ENCODE data around the gene RYR2.
"Not testable (repeated sequence)": the region's sequence is repeated elsewhere in the genome, so short reads cannot be mapped to it uniquely, and the experiment has no call there.

Gene RYR2

DNA sequence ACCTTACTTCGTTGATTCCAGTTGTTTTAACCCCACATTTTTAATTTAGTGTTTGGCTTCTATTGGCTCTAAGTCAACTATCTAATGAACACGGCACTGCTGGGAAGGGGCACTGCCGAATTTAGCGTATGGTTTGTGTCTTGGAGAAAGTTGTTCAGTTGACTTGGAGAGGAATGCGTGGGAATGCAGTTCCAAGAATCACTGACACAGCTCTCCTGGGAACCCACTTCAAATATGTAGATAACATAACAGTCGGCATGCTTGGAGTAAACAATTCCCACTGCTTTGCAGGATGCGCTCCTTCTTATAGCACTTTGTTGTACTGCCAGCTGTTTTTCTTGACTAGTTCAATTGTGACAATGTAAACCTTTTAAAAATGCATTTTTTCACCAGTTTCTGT lies 104.3 kb downstream of the RYR2 start:
- no peak for DNase-seq (ENCODE audit: low read depth)

DNA sequence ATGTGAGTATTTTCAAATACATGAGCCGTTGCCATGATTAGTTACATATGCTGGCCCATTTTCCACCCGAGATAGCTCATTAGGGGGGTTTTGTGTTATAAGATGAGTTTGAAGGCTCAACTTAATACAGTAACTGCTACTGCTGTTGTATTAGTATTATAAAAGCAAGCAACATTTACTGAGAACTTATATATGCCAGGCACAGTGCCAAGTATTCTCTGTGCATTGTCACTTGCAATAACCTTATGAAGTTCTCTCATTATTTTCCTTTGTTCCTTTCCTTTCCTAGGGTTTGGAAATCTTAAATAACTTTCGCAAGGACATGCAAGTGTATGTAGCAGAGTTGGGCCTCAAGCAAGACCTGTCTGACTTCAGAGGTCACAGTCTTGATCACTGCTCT lies 107.9 kb downstream of the RYR2 start:
- DNase-seq (ENCODE audit: low read depth): no peak

DNA sequence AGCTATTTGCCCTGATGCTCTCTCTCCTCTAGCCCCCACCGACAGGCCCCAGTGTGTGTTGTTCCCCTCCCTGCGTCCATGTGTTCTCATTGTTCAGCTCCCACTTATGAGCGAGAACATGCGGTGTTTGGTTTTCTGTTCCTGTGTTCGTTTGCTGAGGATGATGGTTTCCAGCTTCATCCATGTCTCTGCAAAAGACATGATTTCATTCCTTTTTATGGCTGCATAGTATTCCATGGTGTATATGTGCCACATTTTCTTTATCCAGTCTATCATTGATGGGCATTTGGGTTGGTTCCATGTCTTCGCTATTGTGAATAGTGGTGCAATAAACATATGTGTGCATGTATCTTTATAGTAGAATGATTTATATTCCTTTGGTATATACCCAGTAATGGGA lies 110.0 kb downstream of the RYR2 start:
- DNase-seq (ENCODE audit: low read depth): not testable (repeated sequence)

DNA sequence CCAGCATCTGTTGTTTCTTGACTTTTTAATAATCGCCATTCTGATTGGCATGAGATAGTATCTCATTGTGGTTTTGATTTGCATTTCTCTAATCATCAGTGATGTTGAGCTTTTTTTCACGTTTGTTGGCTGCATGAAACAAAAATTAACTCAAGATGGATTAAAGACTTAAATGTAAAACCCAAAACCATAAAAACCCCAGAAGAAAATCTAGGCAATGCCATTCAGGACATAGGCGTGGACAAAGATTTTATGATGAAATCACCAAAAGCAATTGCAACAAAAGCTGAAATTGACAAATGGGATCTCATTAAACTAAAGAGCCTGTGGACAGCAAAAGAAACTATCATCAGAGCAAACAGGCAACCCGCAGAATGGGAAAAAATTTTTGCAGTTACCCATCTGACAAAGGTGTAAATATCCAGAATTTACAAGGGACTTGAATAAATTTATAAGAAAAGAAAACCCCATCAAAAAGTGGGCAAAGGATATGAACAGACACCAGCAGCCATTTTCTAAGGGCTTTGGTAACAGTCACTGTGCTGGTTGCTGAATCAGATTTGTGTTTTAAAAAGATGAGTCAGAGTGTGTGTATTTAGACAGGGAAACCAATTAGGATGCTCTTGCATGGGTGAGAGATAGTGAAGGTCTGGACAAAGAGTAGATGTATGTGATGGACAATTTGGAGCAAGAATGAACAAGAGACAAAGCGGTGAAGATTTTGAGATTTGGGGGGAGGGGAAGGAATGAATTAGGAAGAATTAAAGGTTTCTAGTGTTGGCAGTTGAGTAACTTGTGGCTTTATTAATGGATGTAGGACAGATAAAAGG lies 110.7 kb downstream of the RYR2 start:
- no peak for DNase-seq (ENCODE audit: low read depth)

DNA sequence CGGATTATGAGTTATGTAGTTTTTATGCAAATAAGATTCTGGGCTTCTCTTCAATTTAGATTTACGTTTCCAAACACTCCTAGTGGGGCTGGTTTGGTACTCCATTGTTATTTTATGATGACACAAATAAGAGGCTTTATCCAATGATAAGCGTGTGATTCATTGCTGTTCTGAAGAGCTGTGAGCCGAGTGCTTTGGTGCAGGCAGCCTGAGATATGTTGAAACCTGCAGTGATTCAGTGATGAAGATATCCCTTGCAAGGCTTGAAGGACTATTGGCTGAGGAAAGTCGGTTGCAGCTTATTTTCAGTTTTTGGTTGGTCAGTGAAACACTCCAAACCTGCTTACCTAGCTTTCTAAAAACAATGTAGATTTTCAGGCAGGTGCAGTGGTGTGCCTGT lies 112.2 kb downstream of the RYR2 start:
- DNase-seq (ENCODE audit: low read depth): no peak

DNA sequence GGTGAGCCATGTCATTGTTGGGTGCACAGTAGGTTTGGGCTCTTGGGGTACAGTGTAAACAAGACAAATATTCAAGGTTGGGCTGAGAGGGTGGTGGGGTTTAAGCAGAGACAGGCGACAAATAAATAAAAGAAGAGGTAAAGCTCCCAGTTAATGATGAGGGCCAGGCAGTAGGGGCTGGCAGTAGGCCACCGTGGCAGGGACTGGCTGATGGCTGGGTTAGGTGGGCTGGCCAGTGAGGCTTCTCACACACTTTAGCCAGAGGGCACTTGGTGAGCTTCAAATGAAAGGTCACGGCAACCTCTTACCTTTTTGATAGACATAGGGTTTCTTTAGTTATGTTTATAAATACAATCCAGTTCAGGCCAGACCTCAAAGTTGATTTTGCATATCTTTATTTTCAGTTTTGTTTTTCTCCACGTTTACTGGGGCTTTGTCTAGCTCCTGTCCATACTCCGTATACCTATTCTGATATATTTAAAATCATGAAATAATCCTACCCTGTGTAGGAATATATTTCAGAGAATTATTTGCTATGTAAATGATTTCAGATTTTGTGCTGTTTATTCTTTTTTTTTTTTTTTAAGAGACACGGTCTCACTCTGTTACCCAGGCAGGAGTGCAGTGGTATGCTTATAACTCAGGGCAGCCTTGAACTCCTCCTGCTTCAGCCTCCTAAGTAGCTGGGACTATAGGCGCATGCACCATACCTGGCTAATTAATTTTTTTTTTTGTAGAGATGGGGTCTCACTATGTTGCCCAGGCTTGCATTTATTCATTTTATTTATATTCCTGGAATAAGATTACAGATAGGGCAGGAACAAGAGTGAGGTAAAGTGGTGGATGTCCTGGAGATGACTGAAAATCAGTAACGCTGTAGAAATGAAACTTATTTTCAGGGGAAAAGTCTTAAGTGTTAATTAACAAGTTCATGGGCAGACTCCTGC lies 122.7 kb downstream of the RYR2 start:
- DNase-seq (ENCODE audit: low read depth): no peak

DNA sequence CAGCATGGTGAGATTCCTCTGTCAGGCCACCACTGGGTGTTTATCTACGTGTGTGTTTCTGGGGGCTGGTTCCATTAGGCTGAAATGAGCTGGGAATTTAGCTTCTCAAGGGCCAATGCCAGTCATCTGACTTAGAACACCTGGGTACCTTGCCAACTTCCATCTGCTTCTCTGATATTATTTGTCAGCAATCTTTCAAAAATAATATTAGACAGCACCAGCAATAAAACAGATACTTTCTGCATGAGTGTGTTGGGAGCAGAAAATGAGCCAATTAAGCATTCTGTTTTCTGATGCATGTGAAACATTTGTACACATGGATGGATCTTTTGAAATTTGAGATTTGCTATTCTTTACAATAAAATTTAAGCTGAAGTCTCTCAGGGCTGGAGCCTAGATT lies 124.1 kb downstream of the RYR2 start:
- DNase-seq (ENCODE audit: low read depth): no peak

DNA sequence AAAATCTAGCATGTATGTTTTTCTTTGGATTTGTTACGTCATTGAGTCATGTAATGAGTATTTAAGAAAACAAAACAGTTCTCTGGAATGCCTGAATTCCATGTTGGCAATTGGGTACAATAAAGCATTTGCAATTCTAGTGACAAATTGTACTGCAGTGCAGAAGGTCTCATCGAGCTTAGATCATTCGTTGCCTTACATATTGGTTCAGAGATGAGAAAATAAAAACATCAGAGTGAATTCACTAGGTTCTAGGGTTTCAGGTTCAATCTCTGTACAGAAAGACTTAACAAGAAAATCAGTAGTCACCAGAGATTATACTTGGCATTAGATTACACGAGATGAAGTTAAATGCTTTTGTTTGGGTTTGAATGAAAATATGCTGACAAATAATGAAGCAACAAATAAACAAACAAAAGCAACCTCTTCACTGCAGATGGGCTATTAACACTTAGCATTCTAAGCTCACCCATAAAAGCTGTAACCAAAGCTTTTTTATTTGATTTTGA lies 124.7 kb downstream of the RYR2 start:
- no peak for DNase-seq (ENCODE audit: low read depth)

DNA sequence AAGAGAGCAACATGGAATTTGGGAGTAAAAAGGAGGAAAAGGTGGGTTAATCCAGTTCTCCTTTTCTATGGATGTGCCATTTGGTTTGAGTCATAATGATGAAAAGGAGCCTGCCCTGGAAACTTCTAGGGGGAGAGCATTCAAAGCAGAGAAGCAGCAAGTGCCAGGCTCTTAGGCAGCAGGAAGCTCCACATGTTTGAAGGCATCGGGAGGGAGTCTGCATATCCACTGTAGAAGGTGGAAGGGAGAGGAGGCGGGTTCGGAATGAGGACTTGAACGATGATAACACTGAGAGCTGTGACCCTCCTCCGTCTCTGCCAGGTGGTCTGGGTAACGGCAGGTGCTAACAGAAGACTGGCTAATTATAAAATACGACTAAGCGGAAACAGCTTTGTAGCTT lies 128.2 kb downstream of the RYR2 start:
- DNase-seq (ENCODE audit: low read depth): no peak

DNA sequence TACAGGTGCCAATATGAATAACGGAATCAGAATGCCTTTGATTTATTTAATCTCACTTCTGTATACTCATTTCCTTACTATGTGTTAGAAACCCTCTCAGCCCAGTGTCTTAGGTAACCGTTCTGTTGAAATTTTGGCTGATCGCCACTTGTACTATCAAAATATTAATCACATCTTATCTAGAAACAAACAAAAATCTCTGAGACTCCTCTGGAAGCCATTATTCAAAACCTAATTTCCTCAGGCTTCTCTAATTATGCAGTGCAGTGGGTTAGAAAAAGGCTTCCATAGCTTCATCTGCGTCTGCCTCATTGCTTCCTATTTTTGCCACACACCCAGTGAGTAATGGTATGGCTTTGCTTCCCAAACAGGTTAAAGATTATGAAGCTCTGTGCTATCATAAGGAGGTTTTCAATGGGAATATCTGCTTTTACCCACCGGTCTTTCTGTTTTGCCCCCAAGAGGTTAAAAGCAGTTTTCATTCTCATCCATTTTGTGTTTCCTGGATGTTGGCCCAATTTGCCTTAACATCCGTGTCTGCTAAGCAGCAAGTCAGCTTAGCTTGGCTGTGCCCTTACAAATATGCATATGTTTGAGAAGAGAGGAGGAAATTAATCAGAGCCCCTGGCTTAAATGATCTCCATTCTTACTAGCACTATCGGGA lies 129.6 kb downstream of the RYR2 start:
- no peak for DNase-seq (ENCODE audit: low read depth)

DNA sequence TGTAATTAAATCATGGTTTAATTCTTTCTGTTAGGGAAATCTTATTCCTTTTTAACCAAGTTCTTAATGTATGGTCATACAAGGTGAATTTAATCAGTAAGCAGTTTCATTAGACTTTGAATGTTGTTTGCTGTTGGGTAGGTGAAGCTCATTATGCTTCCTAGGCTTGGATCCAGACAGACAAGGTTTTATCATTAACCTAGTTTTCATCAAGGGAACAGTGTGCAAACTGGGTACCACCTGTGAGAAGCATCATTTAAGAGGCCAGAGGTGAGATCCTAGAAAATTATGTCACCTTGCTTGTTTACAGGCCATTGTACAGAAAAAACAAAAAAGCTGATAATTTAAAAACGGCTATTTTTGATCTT lies 130.1 kb downstream of the RYR2 start:
- no peak for DNase-seq (ENCODE audit: low read depth)

DNA sequence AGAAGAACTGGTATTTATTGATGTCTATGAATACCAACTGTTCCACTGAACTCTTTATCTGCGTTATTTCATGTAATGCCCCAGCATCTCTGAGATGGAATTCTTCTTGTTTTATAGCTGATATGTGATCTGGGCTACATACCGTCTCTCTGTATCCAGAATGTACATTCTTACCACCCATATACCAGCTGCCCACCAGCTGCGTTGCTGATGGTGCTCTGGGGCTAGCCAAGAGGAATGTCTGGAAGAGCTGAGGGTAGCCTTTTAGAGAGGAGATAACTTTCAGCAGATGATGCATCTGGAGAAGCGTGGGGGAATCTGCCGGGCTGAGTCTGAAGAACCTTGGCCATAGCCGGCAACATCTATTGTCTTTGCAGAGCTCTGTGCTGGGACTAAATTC lies 137.5 kb downstream of the RYR2 start:
- no peak for DNase-seq (ENCODE audit: low read depth)

DNA sequence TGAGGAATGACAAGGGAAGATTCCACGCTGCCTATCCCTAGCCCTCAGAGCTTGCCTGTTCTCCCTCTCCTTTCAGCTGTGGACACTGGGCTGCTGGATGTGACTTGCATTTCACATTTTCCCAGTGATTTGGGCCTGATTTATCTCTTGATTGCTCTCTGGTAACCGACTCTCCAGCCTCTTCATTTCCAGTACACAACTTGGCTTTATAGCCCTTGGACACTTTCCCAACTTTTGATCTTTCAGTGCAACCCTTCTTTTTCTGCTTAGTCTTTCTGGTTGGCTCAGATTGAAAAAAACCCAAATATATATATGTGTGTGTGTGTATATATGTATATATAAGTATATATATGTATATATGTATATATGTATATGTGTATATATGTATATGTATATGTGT lies 138.3 kb downstream of the RYR2 start:
- no peak for DNase-seq (ENCODE audit: low read depth)

DNA sequence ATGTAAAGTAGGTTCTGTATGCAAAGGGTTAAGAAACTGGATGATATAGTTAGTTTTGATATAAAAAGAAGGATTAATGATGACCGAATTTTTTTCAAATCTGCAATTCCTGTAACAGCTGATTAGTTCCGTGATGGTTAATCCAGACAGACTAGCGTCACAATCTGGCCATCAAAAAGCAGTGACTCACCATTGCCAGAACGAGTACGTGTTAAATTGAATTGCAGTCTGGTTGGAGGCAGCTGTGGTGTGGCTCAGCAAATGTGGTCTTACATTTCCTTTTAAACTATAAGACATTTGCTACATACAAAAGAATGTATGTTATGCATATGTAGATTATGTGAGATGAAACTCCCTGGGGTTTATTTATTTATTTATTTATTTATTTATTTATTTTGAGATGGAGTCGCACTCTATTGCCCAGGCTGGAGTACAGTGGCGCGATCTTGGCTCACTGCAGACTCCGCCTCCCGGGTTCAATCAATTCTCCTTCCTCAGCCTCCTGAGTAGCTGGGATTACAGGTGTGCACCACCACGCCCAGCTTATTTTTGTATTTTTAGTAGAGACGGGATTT lies 139.8 kb downstream of the RYR2 start:
- DNase-seq (ENCODE audit: low read depth): no peak

DNA sequence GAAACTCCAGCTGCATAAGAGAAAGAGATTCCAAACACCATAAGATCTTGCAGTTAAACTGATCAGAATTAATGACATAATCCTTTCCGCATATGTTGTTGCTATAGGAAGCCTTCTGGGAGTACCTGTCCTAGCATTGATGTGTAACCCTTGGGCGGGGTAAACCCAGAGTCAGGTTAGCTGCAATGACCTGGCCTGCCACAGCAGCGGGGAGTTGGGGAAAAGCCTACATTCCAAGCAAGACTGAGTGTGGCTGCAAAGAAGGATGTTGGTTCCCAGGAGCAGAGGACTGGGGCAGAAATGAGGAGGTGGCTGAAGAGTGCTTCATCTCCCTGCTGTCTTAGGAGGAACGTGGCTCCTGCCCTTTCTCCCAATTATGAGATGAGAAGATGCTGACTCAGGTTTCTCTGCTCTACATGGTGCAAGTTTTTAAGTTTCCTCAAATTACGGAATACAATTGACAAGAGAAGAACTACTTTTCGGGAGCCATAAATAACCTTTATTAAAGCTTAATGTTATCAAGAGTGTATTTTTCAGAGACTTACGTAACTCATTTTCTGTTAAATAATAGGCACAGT lies 142.1 kb downstream of the RYR2 start:
- DNase-seq (ENCODE audit: low read depth): no peak

DNA sequence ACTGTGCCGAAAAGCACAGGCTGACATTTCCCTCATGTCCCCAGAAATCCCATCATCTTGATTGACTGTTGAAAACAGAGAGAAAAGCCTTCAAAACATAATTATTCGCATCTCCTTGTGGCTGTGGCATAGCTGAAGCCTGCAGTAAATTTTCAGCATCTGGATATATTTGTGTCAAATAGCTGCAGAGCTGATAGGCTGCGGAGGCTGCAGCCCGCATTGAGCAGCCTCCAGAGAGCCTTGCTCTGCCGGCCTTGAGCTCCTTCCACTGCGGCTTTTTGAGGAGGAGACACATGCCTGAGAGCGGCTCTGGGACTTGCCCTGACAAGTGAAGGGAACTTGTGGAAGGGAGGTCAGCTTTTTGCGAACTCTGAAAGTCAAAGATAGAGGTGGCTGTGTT lies 144.7 kb downstream of the RYR2 start:
- no peak for DNase-seq (ENCODE audit: low read depth)

DNA sequence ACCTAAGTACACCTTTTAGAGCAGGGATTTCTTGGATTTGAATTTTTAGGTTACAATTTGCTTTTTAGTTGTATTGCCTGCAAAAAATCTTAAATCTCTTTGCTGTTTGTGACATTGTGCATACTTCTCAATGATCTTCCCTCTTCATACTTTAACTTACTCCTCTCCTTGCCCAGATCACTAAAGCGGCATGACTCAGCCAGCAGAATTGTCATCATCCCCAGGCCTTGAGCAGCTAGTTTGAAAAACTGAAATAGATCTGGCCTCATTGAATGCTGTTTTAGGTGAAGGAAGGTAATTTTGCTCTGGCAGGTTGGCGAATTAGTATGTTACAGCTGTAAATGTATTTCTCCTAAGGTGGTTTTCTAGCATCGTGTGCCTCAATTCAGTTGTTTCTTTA lies 145.9 kb downstream of the RYR2 start:
- no peak for DNase-seq (ENCODE audit: low read depth)

DNA sequence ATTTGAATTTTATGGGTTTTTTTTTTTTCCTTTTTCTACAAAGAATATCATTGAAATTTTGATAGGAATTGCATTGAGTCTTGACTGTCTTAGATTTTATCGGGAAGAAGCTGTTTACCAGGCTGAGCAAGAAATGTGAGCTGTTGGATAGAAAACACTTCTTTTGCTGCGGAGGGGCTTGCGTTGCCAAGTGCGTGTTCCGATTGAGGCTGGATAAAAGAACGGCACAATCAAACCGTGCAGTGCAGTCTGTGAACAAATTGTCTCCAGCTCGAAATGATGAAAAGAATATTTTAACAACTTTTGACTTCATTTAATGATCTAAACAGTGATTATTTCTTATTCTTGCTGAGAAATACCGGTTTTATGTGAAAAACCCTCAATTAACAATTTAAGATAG lies 149.4 kb downstream of the RYR2 start:
- no peak for DNase-seq (ENCODE audit: low read depth)

DNA sequence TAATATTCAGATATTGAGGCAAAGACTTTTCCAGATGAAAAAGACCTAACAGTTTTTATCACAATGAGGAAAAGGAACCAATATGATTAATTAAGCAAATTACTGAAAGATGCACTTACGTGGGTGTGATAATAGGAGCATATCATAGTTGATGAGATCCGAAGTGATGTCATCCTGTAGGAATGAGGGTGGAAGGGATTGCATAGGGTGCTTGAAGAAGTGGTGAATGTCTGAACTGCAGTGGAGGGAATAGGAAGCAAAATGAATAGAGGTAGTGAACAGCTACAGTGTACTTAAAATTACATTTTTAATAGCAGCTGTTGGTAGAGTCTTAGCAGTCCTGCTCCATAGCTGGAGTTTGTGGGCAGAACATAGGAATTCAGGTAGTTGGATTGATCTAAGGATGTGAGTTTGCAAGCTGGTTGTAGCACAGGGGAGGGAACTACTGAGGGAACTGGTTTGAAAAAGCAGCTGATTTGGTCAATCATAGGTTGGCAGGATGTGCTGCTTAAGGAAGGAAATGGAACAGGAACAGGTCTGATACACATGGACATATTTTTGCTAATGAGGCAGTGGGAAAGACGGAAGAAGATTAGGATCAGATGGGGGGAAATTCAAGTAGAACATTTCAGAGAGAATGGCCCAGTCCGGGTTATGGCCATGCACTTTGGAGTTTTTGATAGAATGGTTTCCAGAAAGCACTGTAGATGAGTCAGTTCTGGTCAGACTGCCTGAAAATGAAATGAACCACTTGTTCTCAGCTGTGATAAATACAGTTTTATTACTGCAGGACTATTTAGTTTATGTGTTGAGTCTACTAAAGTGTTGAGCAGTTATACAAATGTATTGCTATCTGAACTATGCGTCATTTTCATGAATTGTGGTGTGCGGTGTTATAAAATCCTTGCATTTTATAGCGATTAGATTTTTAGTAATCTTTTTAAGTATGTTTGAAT lies 155.8 kb downstream of the RYR2 start:
- DNase-seq (ENCODE audit: low read depth): no peak

DNA sequence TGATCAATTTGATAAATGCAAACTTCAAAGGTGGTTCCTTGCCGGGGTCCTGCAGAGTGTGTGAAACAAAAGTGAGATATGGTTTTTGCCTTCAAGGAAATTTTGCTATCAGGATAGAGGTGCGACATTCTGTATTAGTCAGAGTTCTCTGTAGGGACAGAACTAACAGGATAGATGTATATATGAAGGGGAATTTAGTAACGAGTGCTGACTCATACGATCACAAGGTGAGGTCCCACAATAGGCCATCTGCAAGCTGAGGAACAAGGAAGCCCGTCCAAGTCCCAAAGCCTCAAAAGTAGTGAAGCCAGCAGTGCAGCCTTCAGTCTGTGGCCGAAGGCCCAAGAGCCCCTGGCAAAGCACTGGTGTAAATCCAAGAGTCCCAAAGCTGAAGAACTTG lies 157.0 kb downstream of the RYR2 start:
- DNase-seq (ENCODE audit: low read depth): no peak

DNA sequence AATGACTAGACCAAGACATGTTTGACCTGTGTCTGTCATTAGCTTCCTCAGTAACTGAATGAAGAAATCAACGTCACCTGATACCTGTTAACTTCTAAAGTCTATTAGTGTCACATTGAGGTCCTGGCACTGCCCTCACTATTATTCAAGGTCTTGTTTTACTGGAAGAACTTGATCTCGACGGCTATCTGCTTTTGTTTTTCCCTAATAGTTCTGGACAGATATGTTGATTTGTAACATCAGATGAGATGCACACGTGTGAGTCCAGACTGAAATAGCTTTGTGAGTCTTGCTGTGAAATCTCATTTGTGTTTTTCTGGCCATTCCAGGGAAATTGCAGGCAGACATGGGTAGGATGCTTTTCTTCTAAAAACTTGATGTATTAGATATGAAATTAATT lies 159.2 kb downstream of the RYR2 start:
- DNase-seq (ENCODE audit: low read depth): no peak
